Measurements from ENCODE around the gene CTDP1.
"Not testable (repeated sequence)": the region's sequence is repeated elsewhere in the genome, so short reads cannot be mapped to it uniquely, and the experiment has no call there.

CTDP1 gene

DNA sequence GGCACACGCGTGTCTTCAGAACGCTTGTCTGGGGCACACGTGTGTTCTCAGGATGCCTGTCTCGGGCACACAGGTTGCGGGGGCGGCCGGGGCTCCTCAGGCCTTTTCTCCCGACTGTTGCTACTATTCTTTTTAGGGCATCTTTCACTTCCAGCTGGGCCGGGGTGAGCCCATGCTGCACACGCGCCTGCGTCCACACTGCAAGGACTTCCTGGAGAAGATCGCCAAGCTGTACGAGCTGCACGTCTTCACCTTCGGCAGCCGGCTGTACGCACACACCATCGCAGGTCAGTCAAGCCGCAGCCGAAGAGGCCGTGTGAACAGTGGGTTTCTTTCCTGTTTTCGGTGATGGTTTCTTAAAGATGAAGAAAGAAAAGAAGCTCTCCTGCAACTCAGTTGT is 25.0 kb downstream of the CTDP1 start:
- DNase-seq: no peak

DNA sequence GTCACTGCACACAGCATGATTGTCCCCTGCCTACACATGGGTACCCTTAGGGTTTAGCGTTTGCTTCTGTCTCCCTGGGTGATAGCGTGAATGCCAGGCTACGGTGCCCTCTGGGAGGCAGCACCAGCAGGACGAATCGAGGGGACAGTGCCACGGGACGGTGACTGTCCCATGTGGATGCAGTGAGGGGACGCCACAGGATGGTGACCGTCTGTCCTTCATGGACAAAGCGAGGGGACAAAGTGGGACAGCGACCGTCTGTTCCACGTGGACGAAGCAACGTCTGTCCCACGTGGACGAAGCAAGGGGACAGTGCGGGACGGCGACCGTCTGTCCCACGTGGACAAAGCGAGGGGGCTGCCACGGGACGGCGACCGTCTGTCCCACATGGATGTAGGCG is 25.7 kb downstream of the CTDP1 start:
- DNase-seq: no peak

GRCh38 chr18:79706006-79706405 is 26.4 kb downstream of the CTDP1 start:
- DNase-seq: no peak

- DNase-seq: no peak
Measured at GRCh38 chr18:79706658-79707057, 27.1 kb downstream of the CTDP1 start.

- DNase-seq: no peak
Measured at GRCh38 chr18:79707239-79707638, 27.6 kb downstream of the CTDP1 start.

DNA sequence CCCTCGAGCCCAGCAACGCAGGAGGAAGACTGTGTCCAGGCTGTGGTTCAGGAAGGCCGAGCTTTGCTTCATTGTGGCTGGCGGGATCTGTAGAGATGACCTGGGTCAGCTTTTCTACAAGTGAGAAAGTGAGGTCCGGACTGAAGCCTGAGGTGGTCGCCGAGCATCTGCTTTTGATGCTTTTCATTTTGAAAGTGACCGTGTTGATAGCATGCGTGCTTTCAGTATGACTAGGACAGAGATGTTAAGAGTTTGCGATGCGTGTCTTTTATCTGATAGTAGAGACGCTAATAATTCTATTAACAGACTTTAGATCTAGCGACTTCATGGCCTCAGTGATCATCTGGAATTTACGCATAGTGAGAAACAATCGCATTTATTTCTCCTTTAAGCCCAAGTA is 28.1 kb downstream of the CTDP1 start:
- DNase-seq: no peak

DNA sequence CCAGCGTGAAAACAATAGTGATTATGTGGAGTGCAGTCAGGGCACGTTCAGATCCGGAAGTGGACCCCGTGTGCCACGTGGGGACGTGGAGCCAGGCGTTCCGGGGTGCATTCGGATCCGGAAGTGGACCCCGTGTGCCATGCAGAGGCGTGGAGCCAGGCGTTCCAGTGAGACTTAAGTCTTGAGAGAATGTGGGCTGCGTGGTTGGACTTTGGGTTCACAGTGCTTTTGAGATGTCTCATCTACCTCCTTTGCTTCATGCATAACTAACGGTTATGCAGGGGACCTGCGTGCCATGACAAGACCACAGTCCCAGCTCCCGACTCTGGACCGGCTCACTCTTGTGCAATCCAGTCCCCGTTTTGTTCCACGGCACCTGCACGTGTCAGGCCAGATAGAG is 28.8 kb downstream of the CTDP1 start:
- DNase-seq: no peak

DNA sequence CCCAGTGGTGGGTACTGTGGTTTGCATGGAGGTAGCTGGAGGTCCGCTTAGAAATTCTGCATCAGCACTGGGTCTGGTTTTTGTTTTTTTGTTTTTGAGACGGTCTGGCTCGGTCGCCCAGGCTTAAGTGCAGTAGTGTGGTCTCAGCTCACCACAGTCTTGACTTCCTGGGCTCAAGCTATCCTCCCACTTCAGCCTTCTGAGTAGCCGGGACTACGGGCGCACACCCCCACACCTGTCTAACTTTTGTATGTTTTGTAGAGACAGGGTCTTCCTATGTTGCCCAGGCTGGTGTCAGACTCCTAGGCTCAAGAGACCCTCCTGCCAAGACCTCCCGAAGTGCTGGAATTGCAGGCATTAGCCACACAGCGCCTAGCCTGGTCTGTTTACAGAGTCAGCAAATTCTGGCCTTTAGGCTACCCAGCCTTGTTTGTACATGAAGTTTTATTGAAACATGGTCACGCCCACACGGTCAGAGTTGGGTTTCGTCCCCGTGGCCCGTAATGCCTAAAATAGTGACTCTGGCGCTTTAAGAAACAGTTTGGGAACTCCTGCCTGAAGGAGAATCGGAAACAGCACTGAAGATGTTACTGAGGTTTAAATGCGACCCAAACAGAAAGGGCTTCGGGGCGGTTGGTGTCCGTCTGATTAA is 32.7 kb downstream of the CTDP1 start:
- DNase-seq: no peak

- no peak for DNase-seq
Measured at GRCh38 chr18:79713341-79713740, 33.7 kb downstream of the CTDP1 start.

GRCh38 chr18:79714531-79715240 is 35.1 kb downstream of the CTDP1 start:
- no peak for DNase-seq

DNA sequence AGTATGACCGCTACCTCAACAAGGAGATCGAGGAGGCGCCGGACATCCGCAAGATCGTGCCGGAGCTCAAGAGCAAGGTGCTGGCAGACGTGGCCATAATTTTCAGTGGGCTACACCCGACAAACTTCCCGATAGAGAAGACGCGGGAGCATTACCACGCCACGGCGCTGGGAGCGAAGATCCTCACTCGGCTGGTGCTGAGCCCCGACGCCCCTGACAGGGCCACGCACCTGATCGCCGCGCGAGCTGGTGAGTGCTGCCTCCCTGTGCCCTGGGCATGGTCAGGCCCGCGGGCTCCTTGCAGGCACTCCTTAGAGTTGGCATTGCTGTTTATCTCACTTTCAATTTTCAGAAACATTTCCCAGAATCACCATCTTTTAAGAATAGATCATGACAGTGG is 35.7 kb downstream of the CTDP1 start:
- no peak for DNase-seq

- no peak for DNase-seq
Measured at GRCh38 chr18:79717059-79717458, 37.5 kb downstream of the CTDP1 start.

DNA sequence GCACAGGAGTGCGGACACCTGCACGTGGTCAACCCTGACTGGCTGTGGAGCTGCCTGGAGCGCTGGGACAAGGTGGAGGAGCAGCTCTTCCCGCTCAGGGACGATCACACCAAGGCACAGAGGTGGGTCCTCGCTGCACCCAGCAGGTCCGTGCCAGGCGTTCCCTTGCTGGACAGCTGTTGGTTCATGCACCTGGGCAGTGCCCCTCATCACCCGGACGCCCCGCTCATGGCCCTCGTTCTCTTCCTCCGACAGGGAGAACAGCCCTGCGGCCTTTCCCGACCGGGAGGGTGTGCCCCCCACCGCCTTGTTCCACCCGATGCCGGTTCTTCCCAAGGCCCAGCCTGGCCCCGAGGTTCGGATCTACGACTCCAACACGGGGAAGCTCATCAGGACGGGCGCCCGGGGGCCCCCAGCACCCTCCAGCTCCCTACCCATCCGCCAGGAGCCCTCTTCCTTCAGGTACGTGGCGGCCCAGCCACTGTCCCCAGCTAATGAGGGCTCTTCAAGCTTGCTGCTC is 38.0 kb downstream of the CTDP1 start:
- DNase-seq: no peak

DNA sequence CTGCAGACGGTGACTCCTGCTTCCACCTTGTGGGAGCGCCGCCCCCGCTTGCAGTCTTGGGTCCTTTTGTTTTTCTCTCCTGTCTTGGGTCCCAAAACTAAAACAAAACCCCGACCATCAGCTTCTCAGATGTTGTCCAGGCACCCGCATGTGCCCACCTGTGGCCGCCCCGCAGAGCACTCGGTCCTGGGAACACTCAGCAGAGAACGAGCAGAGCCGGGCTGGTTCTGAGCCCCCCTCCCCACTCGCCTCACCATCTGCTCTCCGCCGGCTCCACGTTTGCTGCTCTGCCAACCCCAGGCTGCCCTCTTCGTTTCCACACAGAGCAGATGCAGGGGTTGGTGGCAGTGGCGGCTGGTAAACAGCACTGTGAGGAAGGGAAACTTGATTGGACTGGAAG is 38.5 kb downstream of the CTDP1 start:
- DNase-seq: no peak

GRCh38 chr18:79718878-79719477 is 39.4 kb downstream of the CTDP1 start:
- DNase-seq: no peak

DNA sequence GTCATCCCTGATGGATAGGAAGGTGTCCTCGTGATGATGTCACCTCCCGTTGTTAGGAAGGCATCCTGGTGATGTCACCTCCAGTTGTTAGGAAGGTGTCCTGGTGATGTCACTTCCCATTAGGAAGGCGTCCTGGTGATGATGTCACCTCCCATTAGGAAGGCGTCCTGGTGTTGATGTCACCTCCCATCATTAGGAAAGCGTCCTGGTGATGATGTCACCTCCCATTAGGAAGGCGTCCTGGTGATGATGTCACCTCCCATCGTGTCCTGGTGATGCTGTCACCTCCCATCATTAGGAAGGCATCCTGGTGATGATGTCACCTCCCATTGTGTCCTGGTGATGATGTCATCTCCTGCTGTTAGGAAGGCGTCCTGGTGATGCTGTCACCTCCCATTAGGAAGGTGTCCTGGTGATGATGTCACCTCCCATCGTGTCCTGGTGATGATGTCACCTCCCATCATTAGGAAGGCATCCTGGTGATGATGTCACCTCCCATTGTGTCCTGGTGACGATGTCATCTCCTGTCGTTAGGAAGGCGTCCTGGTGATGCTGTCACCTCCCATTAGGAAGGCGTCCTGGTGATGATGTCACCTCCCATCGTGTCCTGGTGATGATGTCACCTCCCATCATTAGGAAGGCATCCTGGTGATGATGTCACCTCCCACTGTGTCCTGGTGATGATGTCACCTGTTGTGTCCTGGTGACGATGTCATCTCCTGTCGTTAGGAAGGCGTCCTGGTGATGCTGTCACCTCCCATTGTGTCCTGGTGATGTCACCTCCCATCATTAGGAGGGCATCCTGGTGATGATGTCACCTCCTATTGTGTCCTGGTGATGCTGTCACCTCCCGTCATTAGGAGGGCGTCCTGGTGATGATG is 40.1 kb downstream of the CTDP1 start:
- not testable (repeated sequence) for DNase-seq

DNA sequence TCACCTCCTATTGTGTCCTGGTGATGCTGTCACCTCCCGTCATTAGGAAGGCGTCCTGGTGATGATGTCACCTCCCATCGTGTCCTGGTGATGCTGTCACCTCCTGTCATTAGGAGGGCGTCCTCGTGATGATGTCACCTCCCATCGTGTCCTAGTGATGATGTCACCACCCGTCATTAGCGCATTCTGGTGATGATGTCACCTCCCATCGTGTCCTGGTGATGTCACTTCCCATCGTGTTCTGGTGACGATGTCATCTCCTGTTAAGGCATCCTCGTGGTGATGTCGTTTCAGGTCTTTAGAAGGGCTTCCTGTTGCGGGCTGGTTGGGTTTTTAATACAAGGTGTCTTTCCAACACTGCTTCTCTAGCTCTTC is 40.7 kb downstream of the CTDP1 start:
- no peak for DNase-seq

- DNase-seq: no peak
Measured at GRCh38 chr18:79723036-79723435, 43.4 kb downstream of the CTDP1 start.

DNA sequence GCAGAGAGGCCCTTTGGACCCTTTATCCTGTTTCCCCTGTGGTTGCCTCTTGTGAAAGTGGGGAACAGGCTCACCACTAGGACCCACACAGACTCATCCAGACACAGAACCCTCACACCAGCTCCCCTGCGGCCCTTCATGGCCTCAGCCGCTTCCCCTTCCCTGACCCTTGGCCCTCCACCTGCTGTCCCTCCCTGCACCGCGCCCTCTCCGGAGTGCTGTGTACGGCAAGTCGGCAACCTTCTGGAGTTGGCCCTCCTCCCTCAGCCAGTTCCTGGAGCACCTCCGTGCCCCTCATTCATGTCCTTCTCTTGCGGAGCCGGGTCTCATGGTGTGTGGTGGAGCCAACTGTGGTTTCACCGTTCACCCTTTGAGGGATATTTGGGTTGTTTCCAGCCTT is 44.0 kb downstream of the CTDP1 start:
- no peak for DNase-seq

- DNase-seq: no peak
Measured at GRCh38 chr18:79724299-79725080, 44.9 kb downstream of the CTDP1 start.

- DNase-seq: no peak
Measured at GRCh38 chr18:79725486-79725885, 45.9 kb downstream of the CTDP1 start.

DNA sequence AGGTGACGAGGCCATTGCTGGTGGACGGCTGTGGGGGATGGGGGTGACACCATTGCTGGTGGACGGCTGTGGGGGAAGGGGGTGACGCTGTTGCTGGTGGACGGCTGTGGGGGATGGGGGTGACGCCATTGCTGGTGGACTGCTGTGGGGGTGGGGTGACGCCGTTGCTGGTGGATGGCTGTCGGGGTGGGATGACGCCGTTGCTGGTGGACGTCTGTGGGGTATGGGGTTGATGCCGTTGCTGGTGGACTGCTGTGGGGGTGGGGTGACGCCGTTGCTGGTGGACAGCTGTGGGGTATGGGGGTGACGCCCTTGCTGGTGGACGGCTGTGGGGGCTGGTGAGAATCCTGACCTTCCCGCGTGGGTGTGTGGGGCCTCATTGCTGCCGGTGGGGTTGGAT is 47.1 kb downstream of the CTDP1 start:
- no peak for DNase-seq
